Measurements from ENCODE around the gene MADCAM1. TPM values are rescaled to one million over a fixed set of nuclear protein-coding genes. Genes with fewer than 3 reads are reported as not detected.

The MADCAM1 gene
- total RNA-seq, 1 donor from 2014 or later: 0.17 TPM

DNA sequence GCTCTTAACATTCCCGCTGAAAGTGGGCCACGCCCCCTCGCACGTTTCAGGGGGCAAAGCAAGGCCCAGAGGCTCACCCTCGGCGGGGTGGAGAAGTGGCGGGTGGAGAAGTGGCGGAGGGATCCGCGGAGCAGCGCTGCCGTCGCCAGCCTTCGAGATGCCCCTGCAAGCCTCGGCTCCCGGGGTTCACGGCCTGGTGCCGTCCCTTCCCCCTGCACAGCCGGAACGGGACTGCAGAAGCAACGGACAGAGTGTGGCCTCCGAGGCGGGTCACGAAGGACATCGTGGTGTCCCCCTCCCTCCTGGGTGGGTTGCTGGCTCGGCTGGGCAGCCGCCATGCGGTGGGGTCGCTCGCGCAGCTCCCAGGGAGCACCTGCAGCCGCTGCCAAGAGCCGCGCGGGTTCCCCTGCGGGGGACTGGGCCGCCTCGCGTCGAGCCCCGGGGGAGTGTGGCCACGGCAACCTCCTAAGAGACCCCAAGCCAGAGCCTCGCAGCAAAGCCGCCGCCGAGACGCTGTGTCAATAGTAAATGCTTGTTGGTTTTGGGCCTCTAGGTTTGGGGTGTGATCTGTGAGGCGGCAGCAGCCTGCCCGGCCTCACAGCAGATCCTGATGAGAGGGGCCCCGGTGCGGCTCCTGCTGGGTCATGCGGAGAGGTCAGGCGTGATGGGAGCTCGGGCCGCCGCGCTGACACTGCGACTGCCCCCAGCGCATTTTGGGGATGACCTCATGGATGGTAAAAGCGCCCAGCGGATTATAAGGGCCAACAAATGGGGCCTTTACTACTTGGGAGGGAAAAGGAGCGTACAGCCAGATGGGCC, 16.5 kb downstream of the MADCAM1 start:
- no peak for DNase-seq (ENCODE audit: low read depth)
- no peak for TF ChIP-seq CTCF (conservative IDR thresholded peaks at IDR 0.05; ENCODE audit: low read depth, low read length)
- H3K4me3 ChIP-seq (ENCODE audit: low read depth, low read length): no peak overlapping the region

- no peak for DNase-seq (ENCODE audit: low read depth)
- TF ChIP-seq CTCF (conservative IDR thresholded peaks at IDR 0.05; ENCODE audit: low read depth, low read length): no peak
Observed at GRCh38 chr19:513368-514165, 17.3 kb downstream of the MADCAM1 start.

DNA sequence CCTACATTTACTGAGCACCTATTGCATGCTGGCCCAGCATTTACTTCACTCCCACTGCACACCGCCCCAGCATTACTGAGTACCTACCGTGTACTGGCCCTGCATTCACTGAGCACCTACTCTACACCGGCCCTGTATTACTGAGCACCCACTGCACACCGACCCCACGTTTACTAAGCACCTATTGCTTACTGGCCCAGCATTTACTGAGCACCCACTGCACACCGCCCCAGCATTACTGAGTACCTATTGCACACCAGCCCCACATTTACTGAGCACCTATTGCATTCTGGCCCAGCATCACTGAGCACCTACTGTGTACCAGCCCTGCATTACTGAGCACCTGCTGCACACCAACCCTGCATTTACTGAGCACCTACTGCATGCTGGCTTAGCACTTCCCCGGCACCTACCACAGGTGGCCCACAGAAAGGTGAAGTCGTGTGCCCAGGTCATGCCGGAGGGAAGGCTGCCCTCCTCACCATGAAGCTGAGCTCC, 17.9 kb downstream of the MADCAM1 start:
- no peak overlapping the region for H3K4me3 ChIP-seq (ENCODE audit: low read depth, low read length)
- DNase-seq (ENCODE audit: low read depth): no peak
- no peak for TF ChIP-seq CTCF (conservative IDR thresholded peaks at IDR 0.05; ENCODE audit: low read depth, low read length)

More at GRCh38 chr19:513368-514165, 17.3 kb downstream of the MADCAM1 start:
- H3K4me3 ChIP-seq (ENCODE audit: low read depth, low read length): no peak overlapping the region

- DNase-seq (ENCODE audit: low read depth): no peak
- no peak overlapping the region for H3K4me3 ChIP-seq (ENCODE audit: low read depth, low read length)
- TF ChIP-seq CTCF (conservative IDR thresholded peaks at IDR 0.05; ENCODE audit: low read depth, low read length): no peak
Observed at GRCh38 chr19:517721-518597, 21.7 kb downstream of the MADCAM1 start.

- no peak for DNase-seq (ENCODE audit: low read depth)
- no peak overlapping the region for H3K4me3 ChIP-seq (ENCODE audit: low read depth, low read length)
- TF ChIP-seq CTCF (conservative IDR thresholded peaks at IDR 0.05; ENCODE audit: low read depth, low read length): no peak
Observed at GRCh38 chr19:518598-519231, 22.4 kb downstream of the MADCAM1 start.

GRCh38 chr19:519449-519865, 23.2 kb downstream of the MADCAM1 start:
- no peak overlapping the region for H3K4me3 ChIP-seq (ENCODE audit: low read depth, low read length)
- TF ChIP-seq CTCF (conservative IDR thresholded peaks at IDR 0.05; ENCODE audit: low read depth, low read length): no peak
- no peak for DNase-seq (ENCODE audit: low read depth)
